Gastrocnemius medialis (tissue), 4 donors: ENCODE data around the gene AP4E1. TPM values are rescaled to one million over a fixed set of nuclear protein-coding genes. Genes with fewer than 3 reads are reported as not detected.

ENCODE experiments used
- ATAC-seq, 2 donors: fragments of 150-250 bp; one replicate each; pipeline ENCODE4 v1.9.1; 2016
- DNase-seq, 2 donors: peaks; one replicate each; pipeline ENCODE4 v3.0.0-alpha.2; 2019
- H3K27ac ChIP-seq, 4 donors: fragments of 200-600 bp; sonication (generic); 1 replicate in 1 of 4; 2 replicates in 3 of 4; pipeline ENCODE4 v1.5.1; 2016 to 2018; ENCODE audit warnings: mild to moderate bottlenecking in 2 of 4, moderate library complexity in 1 of 4
- H3K27me3 ChIP-seq, 3 donors: fragments of 200-600 bp; sonication (generic) in 2 of 3; 1 replicate in 1 of 3; 2 replicates in 2 of 3; pipeline versions ENCODE4 v1.5.1 to v1.6.0; 2016 to 2019; ENCODE audit warnings: mild to moderate bottlenecking in 1 of 3, moderate library complexity in 1 of 3
- H3K36me3 ChIP-seq, 2 donors: fragments of 200-600 bp; sonication (generic) in 1 of 2; one replicate each; pipeline ENCODE4 v1.5.1; 2017 to 2018
- H3K4me1 ChIP-seq, 2 donors: fragments of 200-600 bp; sonication (generic) in 1 of 2; one replicate each; pipeline ENCODE4 v1.5.1; 2016 to 2017; ENCODE audit warnings: mild to moderate bottlenecking in 2 of 2
- H3K4me3 ChIP-seq, 4 donors: fragments of 200-600 bp; sonication (generic) in 3 of 4; 1 replicate in 1 of 4; 2 replicates in 3 of 4; pipeline ENCODE4 v1.5.1; 2016 to 2019; ENCODE audit warnings: mild to moderate bottlenecking in 2 of 4
- H3K9me3 ChIP-seq, 3 donors: fragments of 200-600 bp; sonication (generic) in 2 of 3; 1 replicate in 1 of 3; 2 replicates in 2 of 3; pipeline ENCODE4 v1.5.1; 2016 to 2019
- POLR2A ChIP-seq, 2 donors: fragments of 450-650 bp; IDR thresholded peaks; one replicate each; pipeline ENCODE4 v1.6.1; 2017; ENCODE audit warnings: antibody characterized with exemption in 2 of 2, mild to moderate bottlenecking in 2 of 2, moderate library complexity in 2 of 2
- in situ Hi-C, 4 donors: fragments of 200-750 bp; cut with MboI; loops; one replicate each; pipeline versions ENCODE4 v1.15.0 to v1.8.0; 2017; ENCODE audit warnings: low sequenced_read_pairs in 4 of 4
- intact Hi-C: fragments of 100-400 bp; cut with DNase I; formaldehyde crosslinking; loops from one replicate; pipeline ENCODE4 v1.15.1; 2023; ENCODE audit warnings: low total_unique reads
- total RNA-seq, 4 donors: library from RNA; depleted of rRNA; stranded (reverse); fragments of >200 nt; gene quantifications; one replicate each; pipeline versions ENCODE4 v1.1.0 to v1.2.3, GENCODE V29; 2016
- TF ChIP-seq, protein P1 (sequence below), 5 experiments: fragments of 450-650 bp in 3 of 5; fragments of 200-600 bp in 2 of 5; sonication (generic) in 2 of 5; IDR thresholded peaks in 4 of 5; conservative IDR thresholded peaks in 1 of 5; 1 replicate in 4 of 5; 2 replicates in 1 of 5; pipeline ENCODE4 v1.5.1; 2016 to 2019; ENCODE audit warnings: antibody characterized with exemption in 5 of 5, mild to moderate bottlenecking in 3 of 5, moderate library complexity in 3 of 5

Gene AP4E1
- total RNA-seq, 4 donors from 2014 or later: 11.6 to 14.0 (median 13.4) TPM

DNA sequence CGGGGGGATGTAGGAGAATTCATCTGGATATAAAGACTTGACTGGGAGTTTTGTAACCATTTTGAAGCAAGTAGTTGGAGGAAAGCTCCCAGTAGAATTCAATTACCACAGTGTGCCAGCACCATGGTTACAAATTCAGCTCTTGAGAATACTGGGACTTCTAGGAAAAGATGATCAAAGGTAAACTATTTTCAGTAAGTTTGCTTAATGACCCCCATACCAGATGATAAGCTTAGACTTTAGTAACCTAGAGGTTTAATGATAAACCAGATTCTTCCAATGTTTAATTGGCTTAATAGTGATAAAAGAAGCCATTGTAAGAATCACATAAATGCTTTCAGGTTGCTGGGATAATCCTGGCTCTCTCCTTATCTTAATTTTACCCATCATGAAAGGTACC is 22.3 kb downstream of the AP4E1 start:
- Histone ChIP-seq H3K4me3 (no peak overlapping the region), H3K27ac (no peak overlapping the region), H3K36me3 (peaks cover 0 to 51% of the 10 kb centered on the region in 2 donors), H3K27me3 (no peaks in the 10 kb centered on the region), H3K4me1 (no peaks in the 10 kb centered on the region), H3K9me3 (no peaks in the 10 kb centered on the region)
- in situ Hi-C loops (no loop called here), intact Hi-C loops (no loop called here)
- DNase-seq (no peak), ATAC-seq (no peak)
- TF ChIP-seq POLR2A (IDR thresholded peaks at IDR 0.05): no peak
- TF ChIP-seq, protein P1, sequence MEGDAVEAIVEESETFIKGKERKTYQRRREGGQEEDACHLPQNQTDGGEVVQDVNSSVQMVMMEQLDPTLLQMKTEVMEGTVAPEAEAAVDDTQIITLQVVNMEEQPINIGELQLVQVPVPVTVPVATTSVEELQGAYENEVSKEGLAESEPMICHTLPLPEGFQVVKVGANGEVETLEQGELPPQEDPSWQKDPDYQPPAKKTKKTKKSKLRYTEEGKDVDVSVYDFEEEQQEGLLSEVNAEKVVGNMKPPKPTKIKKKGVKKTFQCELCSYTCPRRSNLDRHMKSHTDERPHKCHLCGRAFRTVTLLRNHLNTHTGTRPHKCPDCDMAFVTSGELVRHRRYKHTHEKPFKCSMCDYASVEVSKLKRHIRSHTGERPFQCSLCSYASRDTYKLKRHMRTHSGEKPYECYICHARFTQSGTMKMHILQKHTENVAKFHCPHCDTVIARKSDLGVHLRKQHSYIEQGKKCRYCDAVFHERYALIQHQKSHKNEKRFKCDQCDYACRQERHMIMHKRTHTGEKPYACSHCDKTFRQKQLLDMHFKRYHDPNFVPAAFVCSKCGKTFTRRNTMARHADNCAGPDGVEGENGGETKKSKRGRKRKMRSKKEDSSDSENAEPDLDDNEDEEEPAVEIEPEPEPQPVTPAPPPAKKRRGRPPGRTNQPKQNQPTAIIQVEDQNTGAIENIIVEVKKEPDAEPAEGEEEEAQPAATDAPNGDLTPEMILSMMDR (IDR thresholded peaks at IDR 0.05 in 4 of 5, conservative IDR thresholded peaks at IDR 0.05 in 1 of 5): no peak

DNA sequence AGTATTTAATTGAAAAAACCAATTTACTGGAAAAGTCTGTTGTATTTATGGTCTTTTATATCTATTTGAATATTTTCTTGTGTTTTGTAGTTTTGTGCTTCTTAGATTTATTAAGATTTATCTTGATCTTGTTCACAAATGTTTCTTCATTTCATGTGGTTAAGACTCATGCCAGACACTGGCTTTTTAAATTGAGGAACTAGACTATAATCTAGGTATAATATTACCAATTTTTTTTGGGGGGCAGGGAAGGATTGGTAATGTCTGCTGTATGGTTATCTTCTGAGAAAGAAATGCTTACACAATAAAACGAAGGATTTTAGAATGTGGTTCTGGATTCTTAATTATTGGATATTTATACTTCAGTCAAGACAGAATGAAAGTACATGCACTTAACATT is 24.9 kb downstream of the AP4E1 start:
- Histone ChIP-seq H3K27me3 (no peaks in the 10 kb centered on the region), H3K4me3 (no peak overlapping the region), H3K27ac (no peak overlapping the region), H3K36me3 (peaks cover 0 to 34% of the 10 kb centered on the region in 2 donors), H3K9me3 (no peaks in the 10 kb centered on the region), H3K4me1 (no peaks in the 10 kb centered on the region)
- intact Hi-C loops: no loop called here
- DNase-seq (no peak), ATAC-seq (no peak)
- no peak for TF ChIP-seq POLR2A (IDR thresholded peaks at IDR 0.05)
- TF ChIP-seq, protein P1 (IDR thresholded peaks at IDR 0.05 in 4 of 5, conservative IDR thresholded peaks at IDR 0.05 in 1 of 5): no peak
- in situ Hi-C loops: no loop called here

DNA sequence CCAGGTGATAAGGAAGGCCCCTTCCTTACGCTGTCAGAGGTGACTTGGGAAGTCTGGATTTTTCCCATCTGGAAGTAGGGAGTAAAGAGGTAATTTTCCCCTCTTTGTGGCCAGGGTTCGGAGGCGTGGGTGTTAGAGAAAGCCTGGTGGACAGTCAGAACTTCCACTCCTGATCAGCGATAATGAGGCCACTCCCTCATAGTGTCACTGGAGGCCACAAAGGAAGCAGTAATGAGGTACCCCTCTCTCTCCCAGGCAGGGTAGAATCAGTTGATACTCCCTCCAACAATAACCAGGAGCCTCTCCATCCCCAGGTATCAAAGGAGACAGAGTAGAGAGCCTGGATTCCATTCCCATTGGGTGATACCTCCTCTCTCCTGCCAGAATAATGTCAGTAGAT is 30.0 kb downstream of the AP4E1 start:
- no peaks in the 10 kb centered on the region for H3K9me3 ChIP-seq
- intact Hi-C loops (no loop called here), in situ Hi-C loops (no loop called here)
- no peaks in the 10 kb centered on the region for H3K27me3 ChIP-seq
- no peak overlapping the region for H3K4me3 ChIP-seq
- ATAC-seq (no peak), DNase-seq (no peak)
- no peak overlapping the region for H3K27ac ChIP-seq
- no peaks in the 10 kb centered on the region for H3K4me1 ChIP-seq
- TF ChIP-seq, protein P1 (IDR thresholded peaks at IDR 0.05 in 4 of 5, conservative IDR thresholded peaks at IDR 0.05 in 1 of 5): no peak
- TF ChIP-seq POLR2A (IDR thresholded peaks at IDR 0.05): no peak
- peaks cover 0 to 28% of the 10 kb centered on the region in 2 donors for H3K36me3 ChIP-seq

DNA sequence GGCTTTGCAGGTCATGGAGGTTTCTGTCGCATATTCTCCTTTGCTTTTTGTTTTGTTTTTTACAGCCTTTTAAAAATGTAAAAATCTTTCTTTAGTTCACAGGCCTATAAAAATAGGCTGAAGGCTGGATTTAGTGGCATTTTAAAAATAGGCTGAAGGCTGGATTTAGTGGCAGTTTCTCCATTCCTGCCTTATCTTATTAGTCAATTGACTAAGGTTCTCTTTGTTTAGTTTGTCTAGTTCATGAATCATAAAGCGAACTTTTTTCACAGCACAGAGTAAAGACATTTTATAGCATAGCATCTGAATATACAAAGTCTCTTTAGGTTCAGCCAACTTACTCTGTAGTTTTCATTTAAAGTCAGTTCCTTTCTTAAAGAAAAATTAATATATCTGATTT is 31.4 kb downstream of the AP4E1 start:
- Histone ChIP-seq H3K27me3 (no peaks in the 10 kb centered on the region), H3K36me3 (peaks cover 0 to 32% of the 10 kb centered on the region in 2 donors), H3K9me3 (no peaks in the 10 kb centered on the region), H3K27ac (peak overlapping the region in 1 of 4 donors; percentile 7), H3K4me3 (no peak overlapping the region), H3K4me1 (peaks cover 0 to 8% of the 10 kb centered on the region in 2 donors)
- in situ Hi-C loops: no loop called here
- ATAC-seq (no peak), DNase-seq (no peak)
- intact Hi-C loops: no loop called here
- TF ChIP-seq, protein P1 (IDR thresholded peaks at IDR 0.05 in 4 of 5, conservative IDR thresholded peaks at IDR 0.05 in 1 of 5): no peak
- no peak for TF ChIP-seq POLR2A (IDR thresholded peaks at IDR 0.05)

DNA sequence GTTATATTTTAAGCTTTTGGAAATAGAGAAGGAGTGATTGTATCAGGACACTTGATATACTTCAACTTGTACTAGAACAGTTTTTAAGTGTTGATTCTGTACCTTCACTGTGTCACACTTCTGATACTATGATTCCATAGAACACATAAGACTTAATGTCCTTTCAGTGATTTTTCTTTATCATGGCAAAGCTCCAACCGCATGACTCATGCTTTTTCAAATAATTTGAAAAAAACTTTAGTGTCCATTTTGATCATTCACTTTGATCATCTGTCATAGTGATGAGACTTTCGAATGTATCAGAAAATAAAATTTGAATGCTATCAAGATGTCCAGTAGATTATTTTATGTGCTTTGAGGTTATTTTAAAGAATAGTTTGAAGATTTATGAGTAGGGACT is 32.0 kb downstream of the AP4E1 start:
- in situ Hi-C loops (no loop called here), intact Hi-C loops (no loop called here)
- Histone ChIP-seq H3K27ac (no peak overlapping the region), H3K4me3 (no peak overlapping the region), H3K36me3 (peaks cover 0 to 35% of the 10 kb centered on the region in 2 donors), H3K4me1 (peaks cover 0 to 9% of the 10 kb centered on the region in 2 donors), H3K9me3 (no peaks in the 10 kb centered on the region), H3K27me3 (no peaks in the 10 kb centered on the region)
- TF ChIP-seq POLR2A (IDR thresholded peaks at IDR 0.05): no peak
- ATAC-seq (no peak), DNase-seq (no peak)
